Upper lobe of left lung (tissue), 6 donors: Measurements from ENCODE around the gene SLC8B1. TPM values are rescaled to one million over a fixed set of nuclear protein-coding genes. Genes with fewer than 3 reads are reported as not detected.

Source experiments
- ATAC-seq, 2 donors: fragments of 200-7000 bp; cut with Tn5 transposase; one replicate each; pipeline ENCODE4 v1.9.1; 2022; ENCODE audit warnings: mild to moderate bottlenecking in 2 of 2, moderate library complexity in 2 of 2; ENCODE audit not compliant: low FRiP score in 2 of 2
- DNase-seq, 2 donors: peaks; one replicate each; pipeline ENCODE4 v3.0.0-alpha.2; 2019 to 2020
- H3K27ac ChIP-seq, 4 donors: fragments of 200-600 bp; sonication (generic); one replicate each; pipeline ENCODE4 v1.5.1; 2016 to 2019
- H3K27me3 ChIP-seq, 4 donors: fragments of 200-600 bp; sonication (generic); one replicate each; pipeline ENCODE4 v1.5.1; 2017 to 2019
- H3K36me3 ChIP-seq, 4 donors: fragments of 200-600 bp; sonication (generic); one replicate each; pipeline ENCODE4 v1.5.1; 2016 to 2019
- H3K4me1 ChIP-seq, 4 donors: fragments of 200-600 bp; sonication (generic); one replicate each; pipeline ENCODE4 v1.5.1; 2018 to 2019
- H3K4me3 ChIP-seq, 4 donors: fragments of 200-600 bp; sonication (generic); one replicate each; pipeline ENCODE4 v1.5.1; 2017 to 2019; ENCODE audit warnings: mild to moderate bottlenecking in 2 of 4, moderate library complexity in 1 of 4
- H3K9me3 ChIP-seq, 4 donors: fragments of 200-600 bp; sonication (generic); one replicate each; pipeline ENCODE4 v1.5.1; 2018 to 2019
- EP300 ChIP-seq, 4 donors: sonication (generic); formaldehyde crosslinking; IDR thresholded peaks; one replicate each; pipeline ENCODE4 v1.5.1; 2017; ENCODE audit warnings: antibody characterized with exemption in 4 of 4, control low read depth in 2 of 4
- POLR2A ChIP-seq, 4 donors: fragments of 450-650 bp; IDR thresholded peaks; one replicate each; pipeline ENCODE4 v1.5.1; 2016 to 2017; ENCODE audit warnings: antibody characterized with exemption in 4 of 4, mild to moderate bottlenecking in 2 of 4
- POLR2AphosphoS5 ChIP-seq, 2 donors: sonication (generic); formaldehyde crosslinking; IDR thresholded peaks; one replicate each; pipeline ENCODE4 v1.5.1; 2017; ENCODE audit warnings: antibody characterized with exemption in 2 of 2
- WGBS, 2 donors: methylation state at CpG; one replicate each; pipeline ENCODE4 v1.1.5; 2017 to 2018; 5-methylcytosine and 5-hydroxymethylcytosine counted together
- total RNA-seq, 6 donors: library from RNA; depleted of rRNA in 4 of 6; stranded (reverse); fragments of >200 nt in 4 of 6; gene quantifications; one replicate each; pipeline versions ENCODE4 v1.1.0 to v1.2.1, GENCODE V29; 2016 to 2021
- TF ChIP-seq, protein P1 (sequence below), 6 experiments: fragments of 450-650 bp in 4 of 6; fragments of 200-600 bp in 2 of 6; sonication (generic) in 2 of 6; IDR thresholded peaks; one replicate each; pipeline ENCODE4 v1.5.1; 2016 to 2019; ENCODE audit warnings: antibody characterized with exemption in 6 of 6
- donor health status: DM: no; HTN: no; CAD: no; lungs with moderate emphysema.
- donor health status: DM: no; HTN: yes; CAD: no; lungs with severe emphysema.

Gene SLC8B1
- total RNA-seq, 6 donors from 2014 or later = 35.9 to 189 (median 44.5) TPM

DNA sequence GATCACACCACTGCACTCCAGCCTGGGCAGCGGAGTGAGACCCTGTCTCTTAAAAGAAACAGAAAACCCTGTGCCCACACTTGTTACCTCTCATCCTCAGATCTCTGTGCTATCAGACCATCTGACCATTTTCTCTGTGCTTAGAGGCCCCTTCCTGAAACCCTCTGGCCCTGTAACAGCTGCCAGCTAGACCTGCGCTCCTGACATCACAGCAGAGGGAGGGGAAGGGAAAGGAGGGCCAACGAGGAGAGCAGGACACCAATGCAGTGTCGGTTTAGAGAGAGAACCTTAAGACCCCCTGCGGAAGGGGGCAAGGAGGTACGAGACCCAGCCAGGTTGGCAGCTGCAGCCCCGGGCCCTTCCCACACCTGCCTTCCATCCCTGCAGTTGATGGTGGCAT, 42.4 kb downstream of the SLC8B1 start:
- Histone ChIP-seq H3K4me3 (no peak overlapping the region), H3K27me3 (no peaks in the 10 kb centered on the region), H3K9me3 (no peaks in the 10 kb centered on the region), H3K36me3 (peaks cover 37 to 100% (median 79%) of the 10 kb centered on the region in 4 donors), H3K4me1 (peaks cover 0 to 4% (median 0%) of the 10 kb centered on the region in 4 donors), H3K27ac (no peak overlapping the region)
- WGBS, 2 donors = 86 to 90% methylated on average over 7 of the region's 7 CpGs
- DNase-seq (no peak), ATAC-seq (no peak)
- TF ChIP-seq POLR2A (IDR thresholded peaks at IDR 0.05) (no peak), POLR2AphosphoS5 (IDR thresholded peaks at IDR 0.05) (no peak), EP300 (IDR thresholded peaks at IDR 0.05) (no peak)
- TF ChIP-seq, protein P1, sequence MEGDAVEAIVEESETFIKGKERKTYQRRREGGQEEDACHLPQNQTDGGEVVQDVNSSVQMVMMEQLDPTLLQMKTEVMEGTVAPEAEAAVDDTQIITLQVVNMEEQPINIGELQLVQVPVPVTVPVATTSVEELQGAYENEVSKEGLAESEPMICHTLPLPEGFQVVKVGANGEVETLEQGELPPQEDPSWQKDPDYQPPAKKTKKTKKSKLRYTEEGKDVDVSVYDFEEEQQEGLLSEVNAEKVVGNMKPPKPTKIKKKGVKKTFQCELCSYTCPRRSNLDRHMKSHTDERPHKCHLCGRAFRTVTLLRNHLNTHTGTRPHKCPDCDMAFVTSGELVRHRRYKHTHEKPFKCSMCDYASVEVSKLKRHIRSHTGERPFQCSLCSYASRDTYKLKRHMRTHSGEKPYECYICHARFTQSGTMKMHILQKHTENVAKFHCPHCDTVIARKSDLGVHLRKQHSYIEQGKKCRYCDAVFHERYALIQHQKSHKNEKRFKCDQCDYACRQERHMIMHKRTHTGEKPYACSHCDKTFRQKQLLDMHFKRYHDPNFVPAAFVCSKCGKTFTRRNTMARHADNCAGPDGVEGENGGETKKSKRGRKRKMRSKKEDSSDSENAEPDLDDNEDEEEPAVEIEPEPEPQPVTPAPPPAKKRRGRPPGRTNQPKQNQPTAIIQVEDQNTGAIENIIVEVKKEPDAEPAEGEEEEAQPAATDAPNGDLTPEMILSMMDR (IDR thresholded peaks at IDR 0.05) = no peak

DNA sequence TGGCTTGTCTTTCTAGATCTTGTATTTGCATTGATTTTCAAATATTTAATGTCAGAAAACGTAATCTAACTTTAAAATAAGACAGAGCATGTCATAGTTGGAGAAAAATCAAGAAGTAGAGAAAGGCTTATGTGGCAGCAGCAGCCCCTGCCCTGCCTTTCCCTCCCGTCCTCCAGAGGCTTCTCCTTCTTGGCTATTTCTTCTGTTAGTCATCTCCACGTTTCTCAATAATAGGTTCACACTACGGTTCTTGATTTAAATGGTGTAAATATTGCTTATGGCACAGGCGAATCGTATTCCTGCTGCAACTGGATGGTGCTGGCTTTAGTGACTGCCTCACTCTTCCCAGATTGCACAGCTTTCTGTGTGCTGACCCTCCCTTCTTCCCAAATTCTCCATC, 42.8 kb downstream of the SLC8B1 start:
- WGBS, 2 donors = 84 to 89% methylated on average over 6 of the region's 6 CpGs

DNA sequence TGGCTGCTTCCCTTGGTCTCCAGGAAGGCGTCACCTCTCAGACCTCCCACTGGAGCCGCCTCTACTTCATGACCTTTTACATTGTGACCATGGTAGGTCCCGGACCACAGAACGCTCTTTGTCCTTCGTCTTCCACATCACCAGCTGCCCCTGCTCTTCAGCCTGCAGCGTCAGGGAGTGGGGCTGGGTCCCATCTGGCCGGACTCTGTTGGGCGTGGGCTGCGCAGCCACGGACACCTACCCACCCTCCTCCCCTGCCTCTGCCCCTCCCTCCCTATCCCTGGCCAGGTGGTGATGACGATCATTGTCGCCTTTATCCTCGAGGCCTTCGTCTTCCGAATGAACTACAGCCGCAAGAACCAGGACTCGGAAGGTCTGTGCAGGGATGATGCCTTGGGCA, 43.3 kb downstream of the SLC8B1 start:
- Histone ChIP-seq H3K36me3 (peaks cover 40 to 100% (median 79%) of the 10 kb centered on the region in 4 donors), H3K27ac (no peak overlapping the region), H3K4me3 (no peak overlapping the region), H3K27me3 (no peaks in the 10 kb centered on the region), H3K9me3 (no peaks in the 10 kb centered on the region), H3K4me1 (no peaks in the 10 kb centered on the region)
- TF ChIP-seq, protein P1 (IDR thresholded peaks at IDR 0.05) = no peak
- ATAC-seq = no peak
- WGBS, 2 donors = 94 to 96% methylated on average over 17 of the region's 17 CpGs
- DNase-seq = no peak

More for the DNA sequence above, 42.8 kb downstream of the SLC8B1 start:
- Histone ChIP-seq H3K27me3 (no peaks in the 10 kb centered on the region), H3K27ac (no peak overlapping the region), H3K4me3 (no peak overlapping the region), H3K4me1 (peaks cover 0 to under 1% (median 0%) of the 10 kb centered on the region in 4 donors), H3K36me3 (peaks cover 39 to 100% (median 79%) of the 10 kb centered on the region in 4 donors), H3K9me3 (no peaks in the 10 kb centered on the region)
- DNase-seq = no peak
- ATAC-seq = no peak
- TF ChIP-seq POLR2A (IDR thresholded peaks at IDR 0.05) (no peak), EP300 (IDR thresholded peaks at IDR 0.05) (no peak), POLR2AphosphoS5 (IDR thresholded peaks at IDR 0.05) (no peak)
- TF ChIP-seq, protein P1 (IDR thresholded peaks at IDR 0.05) = no peak

DNA sequence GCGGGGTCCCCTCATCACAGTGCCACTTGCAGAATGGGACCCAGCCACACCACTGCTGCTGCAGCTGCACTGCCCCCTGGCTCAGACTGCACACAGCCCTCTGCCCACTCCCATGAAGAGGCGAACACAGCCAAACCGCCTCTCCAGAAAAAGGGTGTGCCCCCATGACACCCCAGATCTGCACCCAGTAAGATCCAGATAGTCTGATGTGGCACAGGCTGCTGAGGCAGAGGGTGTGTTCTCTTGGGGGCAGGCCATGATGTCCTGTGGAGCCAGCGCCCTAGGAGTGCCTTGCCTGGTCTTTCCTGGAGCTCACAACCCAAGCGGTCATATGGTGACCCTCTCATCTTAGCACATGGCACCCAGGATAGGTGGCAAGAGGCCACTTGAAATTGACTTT, 44.4 kb downstream of the SLC8B1 start:
- 95 to 100% methylated on average over 4 to 5 of the region's 5 CpGs for WGBS, 2 donors
- no peak for DNase-seq

DNA sequence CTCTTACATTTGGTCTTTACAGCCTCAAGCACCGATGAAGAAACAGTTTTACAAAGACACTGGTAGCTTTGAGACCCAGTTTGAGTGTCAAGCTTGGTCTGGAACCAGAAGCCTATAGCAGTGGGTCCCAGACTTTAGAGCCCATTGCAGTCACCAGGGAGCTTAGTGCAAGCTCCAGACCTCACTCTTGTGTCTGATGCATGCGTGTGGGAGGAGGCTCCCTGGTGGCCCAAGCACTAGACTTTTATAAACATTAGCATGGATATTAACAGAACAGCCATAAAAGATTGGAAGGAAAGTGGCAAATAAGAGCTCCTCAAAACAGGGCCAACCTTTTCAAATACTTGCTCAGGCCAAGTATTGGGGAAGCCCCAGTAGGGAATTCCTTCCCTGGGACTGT, 45.5 kb downstream of the SLC8B1 start:
- no peak overlapping the region for H3K4me3 ChIP-seq
- DNase-seq = no peak
- H3K4me1 ChIP-seq = peaks cover 0 to 4% (median 0%) of the 10 kb centered on the region in 4 donors
- no peaks in the 10 kb centered on the region for H3K9me3 ChIP-seq
- no peak for TF ChIP-seq EP300 (IDR thresholded peaks at IDR 0.05)
- H3K27me3 ChIP-seq = no peaks in the 10 kb centered on the region
- H3K27ac ChIP-seq = no peak overlapping the region
- peaks cover 38 to 100% (median 82%) of the 10 kb centered on the region in 4 donors for H3K36me3 ChIP-seq
- WGBS, 2 donors = 85 to 94% methylated on average over 2 of the region's 2 CpGs
- no peak for ATAC-seq

More for the DNA sequence above, 44.4 kb downstream of the SLC8B1 start:
- Histone ChIP-seq H3K27me3 (no peaks in the 10 kb centered on the region), H3K4me1 (no peaks in the 10 kb centered on the region), H3K9me3 (no peaks in the 10 kb centered on the region), H3K36me3 (peaks cover 40 to 100% (median 75%) of the 10 kb centered on the region in 4 donors), H3K27ac (no peak overlapping the region), H3K4me3 (no peak overlapping the region)
- ATAC-seq = no peak
- TF ChIP-seq EP300 (IDR thresholded peaks at IDR 0.05) (no peak), POLR2A (IDR thresholded peaks at IDR 0.05) (no peak), POLR2AphosphoS5 (IDR thresholded peaks at IDR 0.05) (no peak)
- TF ChIP-seq, protein P1 (IDR thresholded peaks at IDR 0.05) = no peak
